HepG2 (cell line): ENCODE results near the gene SEPTIN10.

Experiments
- CTCF ChIP-seq: sonication (generic); formaldehyde crosslinking; IDR thresholded peaks from 2 replicates; pipeline ENCODE4 v1.5.0; 2020; ENCODE audit warnings: mild to moderate bottlenecking, missing genetic modification reagents, moderate library complexity
- ISX ChIP-seq: sonication (generic); formaldehyde crosslinking; conservative IDR thresholded peaks from 2 replicates; pipeline ENCODE4 v1.5.0; 2020; ENCODE audit warnings: missing genetic modification reagents
- POLR2AphosphoS5 ChIP-seq: IDR thresholded peaks from 2 replicates; pipeline ENCODE4 v1.6.1; 2012; ENCODE audit warnings: low read depth, low read length
- STAT6 ChIP-seq: sonication (generic); formaldehyde crosslinking; IDR thresholded peaks from 2 replicates; pipeline ENCODE4 v1.4.0; 2020; ENCODE audit warnings: missing genetic modification reagents, mild to moderate bottlenecking, borderline replicate concordance
- ZFX ChIP-seq: sonication (generic); formaldehyde crosslinking; IDR thresholded peaks from 2 replicates; pipeline ENCODE4 v1.4.0; 2020; ENCODE audit warnings: mild to moderate bottlenecking, low read depth, missing genetic modification reagents, moderate library complexity
- ZZZ3 ChIP-seq: sonication (generic); formaldehyde crosslinking; IDR thresholded peaks from 2 replicates; pipeline ENCODE4 v1.4.0; 2020; ENCODE audit warnings: missing genetic modification reagents, mild to moderate bottlenecking, borderline replicate concordance

DNA sequence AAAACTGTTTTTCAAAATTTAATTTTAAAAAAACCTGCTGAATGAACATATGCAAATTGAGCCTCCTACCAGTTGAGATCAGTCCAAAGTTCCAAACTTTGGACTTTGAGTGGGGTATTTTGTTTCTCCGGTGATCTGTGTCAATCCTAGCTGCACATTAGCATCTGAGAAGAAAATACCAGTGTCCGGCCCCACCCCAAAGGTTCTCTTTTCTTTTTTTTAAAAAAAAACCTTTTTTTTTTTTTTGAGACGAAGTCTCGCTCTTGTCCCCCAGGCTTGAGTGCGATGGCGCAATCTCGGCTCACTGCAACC is 91.7 kb downstream of the SEPTIN10 start:
- no peak for TF ChIP-seq POLR2AphosphoS5
- no peak for TF ChIP-seq CTCF (CRISPR knock-in tag)
- TF ChIP-seq ZZZ3 (CRISPR knock-in tag) = no peak
- no peak for TF ChIP-seq ISX (CRISPR knock-in tag)
- no peak for TF ChIP-seq ZFX (CRISPR knock-in tag)
- TF ChIP-seq STAT6 (CRISPR knock-in tag) = no peak
